A673 (cell line): Measurements from ENCODE around the gene C8G. TPM values are rescaled to one million over a fixed set of nuclear protein-coding genes. Genes with fewer than 3 reads are reported as not detected.

Source experiments
- BruUV-seq: library from RNA; stranded (reverse); fragments of 400-500 nt; replicated peaks from 2 replicates; lab custom pipeline; 2021; lab: Mats Ljungman, UMichigan
- CTCF ChIA-PET: fragments of 300-600 bp; sonication (Branson Sonifier 250); formaldehyde crosslinking; loops from one replicate; lab custom pipeline; 2022; ENCODE audit warnings: antibody characterized with exemption; lab: Charles Lee
- POLR2A ChIA-PET: fragments of 300-600 bp; sonication (Branson Sonifier 250); formaldehyde crosslinking; loops from one replicate; lab custom pipeline; 2022; ENCODE audit warnings: antibody characterized with exemption; ENCODE audit not compliant: low non-redundant PET; lab: Charles Lee
- DNase-seq: peaks from one replicate; pipeline ENCODE4 v3.0.0-alpha.2; 2015; ENCODE audit warnings: low spot score
- H3K27ac ChIP-seq: fragments of 200-600 bp; sonication (generic); 2 replicates; pipeline ENCODE4 v1.5.1; 2016; ENCODE audit warnings: mixed run types, low read depth, mild to moderate bottlenecking, mixed read lengths, antibody characterized with exemption, low read length; ENCODE audit not compliant: poor library complexity, severe bottlenecking
- H3K27me3 ChIP-seq: fragments of 200-600 bp; sonication (generic); replicated peaks from 2 replicates; pipeline ENCODE4 v1.6.1; 2017; ENCODE audit warnings: mixed run types, low read depth, mild to moderate bottlenecking, mixed read lengths, antibody characterized with exemption, low read length; ENCODE audit not compliant: insufficient read depth, poor library complexity
- H3K36me3 ChIP-seq: fragments of 200-600 bp; sonication (generic); 2 replicates; pipeline ENCODE4 v1.6.1; 2016; ENCODE audit warnings: mixed run types, mild to moderate bottlenecking, mixed read lengths, antibody characterized with exemption, low read length; ENCODE audit not compliant: insufficient read depth, poor library complexity, severe bottlenecking
- H3K4me1 ChIP-seq: fragments of 200-600 bp; sonication (generic); 2 replicates; pipeline ENCODE4 v1.6.1; 2017; ENCODE audit warnings: mixed run types, mild to moderate bottlenecking, mixed read lengths, antibody characterized with exemption, low read length; ENCODE audit not compliant: insufficient read depth, poor library complexity, severe bottlenecking
- H3K4me3 ChIP-seq: fragments of 200-600 bp; sonication (generic); 2 replicates; pipeline ENCODE4 v1.5.1; 2016; ENCODE audit warnings: low read depth, mixed run types, mild to moderate bottlenecking, mixed read lengths, low read length; ENCODE audit not compliant: poor library complexity, severe bottlenecking
- H3K9me3 ChIP-seq: fragments of 200-600 bp; sonication (generic); 2 replicates; pipeline ENCODE4 v1.6.1; 2016; ENCODE audit warnings: mixed run types, low read depth, mild to moderate bottlenecking, mixed read lengths, antibody characterized with exemption, low read length; ENCODE audit not compliant: poor library complexity, severe bottlenecking
- EZH2 ChIP-seq: fragments of 200-600 bp; sonication (generic); IDR thresholded peaks from 2 replicates; pipeline ENCODE4 v1.6.1; 2017; ENCODE audit warnings: borderline replicate concordance, low read depth, mild to moderate bottlenecking, mixed read lengths, antibody characterized with exemption, low read length; ENCODE audit not compliant: poor library complexity, severe bottlenecking
- intact Hi-C: fragments of 100-400 bp; cut with micrococcal nuclease; formaldehyde crosslinking; loops from one replicate; pipeline ENCODE4 v1.10.0; 2022; ENCODE audit not compliant: unreplicated experiment
- total RNA-seq: library from RNA; stranded (reverse); gene quantifications from 2 replicates; pipeline ENCODE4 v1.2.3, GENCODE V29; 2021
- TF ChIP-seq, protein P1 (sequence below): fragments of 300-800, 200-600 bp; sonication (generic); conservative IDR thresholded peaks from 2 replicates; pipeline ENCODE4 v1.5.1; 2017; ENCODE audit warnings: low read depth, mild to moderate bottlenecking, antibody characterized with exemption, low read length, moderate library complexity, mixed read lengths

Gene C8G
- total RNA-seq, 1 experiment from 2014 or later: 0.75 TPM

DNA sequence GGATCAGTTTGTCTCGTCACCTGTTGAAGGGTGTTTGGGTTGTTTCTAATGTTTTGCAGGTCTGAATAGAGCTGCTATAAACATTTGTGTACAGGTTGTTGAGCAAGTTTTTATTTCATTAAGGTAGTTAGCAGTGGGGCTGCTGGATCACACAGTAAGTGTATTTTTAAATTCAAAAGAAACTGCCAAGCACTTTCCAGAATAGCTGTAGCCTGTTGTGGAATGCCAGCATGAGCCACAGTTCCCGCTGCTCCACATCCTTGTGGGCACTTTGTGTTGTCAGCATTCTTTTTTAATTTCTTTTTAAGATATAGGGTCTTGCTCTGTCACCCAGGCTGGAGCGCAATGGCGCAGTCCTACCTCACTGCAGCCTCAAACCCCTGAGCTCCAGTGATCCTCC, 15.0 kb upstream of the C8G start:
- no TSS peak for BruUV-seq
- POLR2A ChIA-PET: no interaction called here

DNA sequence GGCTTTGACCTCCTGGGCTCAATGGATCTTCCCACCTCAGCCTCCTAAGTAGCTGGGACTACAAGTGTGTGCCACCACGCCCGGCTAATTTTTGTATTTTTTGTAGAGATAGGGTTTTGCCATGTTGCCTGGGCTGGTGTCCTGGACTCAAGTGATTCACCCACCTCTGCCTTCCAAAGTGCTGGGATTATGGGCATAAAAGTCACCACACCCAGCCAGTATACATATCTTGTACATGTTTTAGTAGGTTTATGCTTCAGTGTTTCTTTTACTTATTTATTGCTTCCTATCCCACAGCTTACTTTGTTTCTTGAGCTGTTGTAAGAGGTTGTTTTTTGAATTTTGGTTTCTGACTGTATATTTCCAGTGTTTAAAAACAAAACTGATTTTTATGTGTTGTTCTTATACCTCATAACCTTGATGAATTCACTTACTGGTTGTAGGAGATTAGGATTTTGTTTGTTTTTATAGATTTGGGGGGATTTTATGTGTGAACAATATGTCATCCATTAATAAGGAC, 13.4 kb upstream of the C8G start:
- intact Hi-C loops: no loop called here
- TF ChIP-seq, protein P1, sequence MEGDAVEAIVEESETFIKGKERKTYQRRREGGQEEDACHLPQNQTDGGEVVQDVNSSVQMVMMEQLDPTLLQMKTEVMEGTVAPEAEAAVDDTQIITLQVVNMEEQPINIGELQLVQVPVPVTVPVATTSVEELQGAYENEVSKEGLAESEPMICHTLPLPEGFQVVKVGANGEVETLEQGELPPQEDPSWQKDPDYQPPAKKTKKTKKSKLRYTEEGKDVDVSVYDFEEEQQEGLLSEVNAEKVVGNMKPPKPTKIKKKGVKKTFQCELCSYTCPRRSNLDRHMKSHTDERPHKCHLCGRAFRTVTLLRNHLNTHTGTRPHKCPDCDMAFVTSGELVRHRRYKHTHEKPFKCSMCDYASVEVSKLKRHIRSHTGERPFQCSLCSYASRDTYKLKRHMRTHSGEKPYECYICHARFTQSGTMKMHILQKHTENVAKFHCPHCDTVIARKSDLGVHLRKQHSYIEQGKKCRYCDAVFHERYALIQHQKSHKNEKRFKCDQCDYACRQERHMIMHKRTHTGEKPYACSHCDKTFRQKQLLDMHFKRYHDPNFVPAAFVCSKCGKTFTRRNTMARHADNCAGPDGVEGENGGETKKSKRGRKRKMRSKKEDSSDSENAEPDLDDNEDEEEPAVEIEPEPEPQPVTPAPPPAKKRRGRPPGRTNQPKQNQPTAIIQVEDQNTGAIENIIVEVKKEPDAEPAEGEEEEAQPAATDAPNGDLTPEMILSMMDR: no peak
- Histone ChIP-seq H3K27me3 (no peaks in the 10 kb centered on the region), H3K4me1 (no peaks in the 10 kb centered on the region), H3K4me3 (no peak overlapping the region), H3K9me3 (no peaks in the 10 kb centered on the region), H3K36me3 (peaks cover 3% of the 10 kb centered on the region), H3K27ac (no peak overlapping the region)
- no TSS peak for BruUV-seq
- no peak for DNase-seq
- ChIA-PET POLR2A (no interaction called here), CTCF (no interaction called here)

More for the DNA sequence above, 15.0 kb upstream of the C8G start:
- CTCF ChIA-PET: no interaction called here
- no peak overlapping the region for H3K4me3 ChIP-seq
- intact Hi-C loops: no loop called here
- DNase-seq: no peak
- H3K4me1 ChIP-seq: no peaks in the 10 kb centered on the region
- peaks cover 15% of the 10 kb centered on the region for H3K36me3 ChIP-seq
- no peaks in the 10 kb centered on the region for H3K9me3 ChIP-seq
- no peak overlapping the region for H3K27ac ChIP-seq
- no peak for TF ChIP-seq EZH2
- H3K27me3 ChIP-seq: no peaks in the 10 kb centered on the region

DNA sequence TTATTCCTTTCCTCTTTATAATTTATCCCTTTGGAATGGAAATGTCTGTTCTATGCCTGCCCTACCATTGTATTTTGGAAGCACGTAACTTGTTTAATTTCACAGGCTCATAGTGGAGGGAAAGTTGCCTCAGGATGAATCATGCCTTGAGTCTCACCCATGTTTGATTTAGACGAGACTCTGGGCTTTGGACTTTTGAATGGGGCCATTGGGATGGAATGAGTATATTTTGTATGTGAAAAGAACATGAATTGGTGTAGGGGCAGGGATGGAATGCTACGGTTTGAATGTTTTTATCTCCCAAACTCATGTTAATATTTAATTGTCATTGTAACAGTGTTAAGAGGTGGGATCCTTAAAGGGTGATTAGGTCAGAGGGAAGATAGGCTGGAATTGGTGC, 10.8 kb upstream of the C8G start:
- POLR2A ChIA-PET: interaction anchor here (0.6 kb wide), 1 partner anchor 257 kb away, joined by 6 read pairs; no protein-coding TSS in a partner anchor
- Histone ChIP-seq H3K27me3 (no peaks in the 10 kb centered on the region), H3K4me3 (no peak overlapping the region), H3K27ac (no peak overlapping the region), H3K36me3 (no peaks in the 10 kb centered on the region), H3K9me3 (no peaks in the 10 kb centered on the region), H3K4me1 (no peaks in the 10 kb centered on the region)
- BruUV-seq: no TSS peak
- TF ChIP-seq EZH2: no peak
- TF ChIP-seq, protein P1: no peak
- CTCF ChIA-PET: no interaction called here
- intact Hi-C loops: no loop called here
- no peak for DNase-seq

DNA sequence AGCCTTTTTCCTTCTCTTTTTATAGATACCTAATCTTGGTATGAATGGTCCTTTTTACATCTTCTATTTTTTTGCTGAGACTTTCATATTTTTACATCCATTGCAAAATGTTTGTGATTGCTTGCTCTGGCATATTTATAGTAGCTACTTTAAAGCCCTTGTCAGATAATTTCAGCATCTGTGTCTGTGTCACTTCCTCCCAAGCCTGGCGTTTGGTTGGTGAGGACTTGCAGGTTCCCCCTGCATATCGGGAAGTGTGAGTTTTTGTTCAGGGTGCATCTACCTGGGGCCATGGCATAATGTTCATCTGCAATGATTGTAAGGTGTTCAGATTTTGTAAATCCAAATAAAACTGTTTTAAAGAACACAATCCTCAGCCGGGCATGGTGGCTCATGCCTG, 9.4 kb upstream of the C8G start:
- ChIA-PET CTCF (no interaction called here), POLR2A (no interaction called here)
- H3K27me3 ChIP-seq: no peaks in the 10 kb centered on the region
- BruUV-seq: no TSS peak
- H3K36me3 ChIP-seq: peaks cover 11% of the 10 kb centered on the region
- H3K4me1 ChIP-seq: no peaks in the 10 kb centered on the region
- H3K4me3 ChIP-seq: no peak overlapping the region
- no peak for TF ChIP-seq EZH2
- TF ChIP-seq, protein P1: no peak
- no peak overlapping the region for H3K27ac ChIP-seq
- intact Hi-C loops: no loop called here
- DNase-seq: no peak
- no peaks in the 10 kb centered on the region for H3K9me3 ChIP-seq
